Hepatocyte (in vitro differentiated cells): ENCODE measurements around the gene RXRB. TPM values are rescaled to one million over a fixed set of nuclear protein-coding genes. Genes with fewer than 3 reads are reported as not detected.

Source experiments
- DNase-seq: peaks from one replicate; pipeline ENCODE4 v3.0.0-alpha.2; 2016; ENCODE audit warnings: low spot score
- H2AFZ ChIP-seq: fragments of 200-600 bp; sonication (generic); 2 replicates; pipeline ENCODE4 v1.6.0; 2016; ENCODE audit warnings: antibody characterized with exemption, mild to moderate bottlenecking
- H3K27ac ChIP-seq: fragments of 200-600 bp; sonication (generic); 2 replicates; pipeline ENCODE4 v1.5.1; 2016; ENCODE audit warnings: mild to moderate bottlenecking
- H3K27me3 ChIP-seq: fragments of 200-600 bp; sonication (generic); 2 replicates; pipeline ENCODE4 v1.6.1; 2016
- H3K36me3 ChIP-seq: fragments of 200-600 bp; sonication (generic); replicated peaks from 2 replicates; pipeline ENCODE4 v1.5.1; 2016; ENCODE audit warnings: low read depth; ENCODE audit not compliant: insufficient read depth
- H3K4me1 ChIP-seq: fragments of 200-600 bp; sonication (generic); 2 replicates; pipeline ENCODE4 v1.5.1; 2016; ENCODE audit warnings: mild to moderate bottlenecking, moderate library complexity; ENCODE audit not compliant: insufficient read depth
- H3K4me2 ChIP-seq: fragments of 200-600 bp; sonication (generic); 2 replicates; pipeline ENCODE4 v1.6.0; 2016
- H3K4me3 ChIP-seq: fragments of 200-600 bp; sonication (generic); 2 replicates; pipeline ENCODE4 v1.5.1; 2016; ENCODE audit warnings: mild to moderate bottlenecking
- H3K79me2 ChIP-seq: fragments of 200-600 bp; sonication (generic); 2 replicates; pipeline ENCODE4 v1.6.0; 2017; ENCODE audit warnings: mild to moderate bottlenecking
- H3K9me2 ChIP-seq: fragments of 200-600 bp; sonication (generic); replicated peaks from 2 replicates; pipeline ENCODE4 v1.6.0; 2017; ENCODE audit warnings: mild to moderate bottlenecking; ENCODE audit not compliant: insufficient read depth
- H3K9me3 ChIP-seq: fragments of 200-600 bp; sonication (generic); 2 replicates; pipeline ENCODE4 v1.5.1; 2016; ENCODE audit warnings: low read depth, mild to moderate bottlenecking
- H4K20me1 ChIP-seq: fragments of 200-600 bp; sonication (generic); 2 replicates; pipeline ENCODE4 v1.6.0; 2016; ENCODE audit warnings: mild to moderate bottlenecking; ENCODE audit not compliant: insufficient read depth, poor library complexity, severe bottlenecking
- CTCF ChIP-seq: fragments of 200-600 bp; sonication (generic); IDR thresholded peaks from 2 replicates; pipeline ENCODE4 v1.5.1; 2016; ENCODE audit warnings: antibody characterized with exemption, mild to moderate bottlenecking; ENCODE audit not compliant: poor library complexity
- EZH2 ChIP-seq: fragments of 200-600 bp; sonication (generic); IDR thresholded peaks from 2 replicates; pipeline ENCODE4 v1.6.1; 2016; ENCODE audit warnings: antibody characterized with exemption, mild to moderate bottlenecking, borderline replicate concordance
- EZH2phosphoT487 ChIP-seq: fragments of 200-600 bp; sonication (generic); IDR thresholded peaks from one replicate; pipeline ENCODE4 v1.6.1; 2018; ENCODE audit warnings: antibody characterized with exemption, mild to moderate bottlenecking, low read depth, moderate library complexity; ENCODE audit not compliant: unreplicated experiment, severe bottlenecking
- WGBS: methylation state at CpG from one replicate; pipeline ENCODE4 v1.1.6; 2016; ENCODE audit warnings: low lambda C conversion rate; ENCODE audit errors: missing lambda C conversion rate; 5-methylcytosine and 5-hydroxymethylcytosine counted together
- polyA plus RNA-seq: library from polyadenylated mRNA; unstranded; fragments of >200 nt; fragmentation: Nextera tagmentation; extraction: Ambion mirVana; gene quantifications from 2 replicates; pipeline ENCODE4 v1.2.1, GENCODE V29; 2016
- total RNA-seq: library from RNA; depleted of rRNA; stranded (reverse); fragments of >200 nt; gene quantifications from 2 replicates; pipeline ENCODE4 v1.2.3, GENCODE V29; 2014

The RXRB gene
- total and polyA plus RNA-seq, 2 experiments from 2014 or later, result 17.0 to 24.6 TPM

GRCh38 chr6:33174784-33175183, 25.7 kb downstream of the RXRB start:
- Histone ChIP-seq H3K27ac (no peak overlapping the region), H3K9me3 (no peaks in the 10 kb centered on the region), H3K4me3 (no peak overlapping the region), H3K4me2 (no peak overlapping the region), H3K9me2 (no peaks in the 10 kb centered on the region), H4K20me1 (no peaks in the 10 kb centered on the region), H3K36me3 (no peaks in the 10 kb centered on the region), H2AFZ (no peak overlapping the region), H3K27me3 (no peaks in the 10 kb centered on the region), H3K79me2 (no peaks in the 10 kb centered on the region), H3K4me1 (no peaks in the 10 kb centered on the region)
- no peak for TF ChIP-seq EZH2phosphoT487
- no peak for TF ChIP-seq EZH2
- TF ChIP-seq CTCF, result no peak
- WGBS, result 87% methylated on average over 4 of the region's 4 CpGs
- DNase-seq, result no peak

- Histone ChIP-seq H3K36me3 (no peaks in the 10 kb centered on the region), H3K27ac (no peak overlapping the region), H3K4me3 (no peak overlapping the region), H3K9me2 (no peaks in the 10 kb centered on the region), H3K79me2 (no peaks in the 10 kb centered on the region), H4K20me1 (no peaks in the 10 kb centered on the region), H3K4me2 (no peak overlapping the region), H3K27me3 (no peaks in the 10 kb centered on the region), H2AFZ (no peak overlapping the region), H3K9me3 (no peaks in the 10 kb centered on the region), H3K4me1 (no peaks in the 10 kb centered on the region)
- WGBS, result 75% methylated on average over 5 of the region's 11 CpGs
- no peak for TF ChIP-seq CTCF
- TF ChIP-seq EZH2, result no peak
- TF ChIP-seq EZH2phosphoT487, result no peak
- DNase-seq, result no peak
Observed at GRCh38 chr6:33173535-33174180, 26.8 kb downstream of the RXRB start.

- no peaks in the 10 kb centered on the region for H3K79me2 ChIP-seq
- H3K4me3 ChIP-seq, result no peak overlapping the region
- no peaks in the 10 kb centered on the region for H3K27me3 ChIP-seq
- H4K20me1 ChIP-seq, result no peaks in the 10 kb centered on the region
- TF ChIP-seq EZH2phosphoT487, result no peak
- TF ChIP-seq CTCF, result peak; percentile 55
- no peak for TF ChIP-seq EZH2
- no peak overlapping the region for H3K27ac ChIP-seq
- H3K9me2 ChIP-seq, result no peaks in the 10 kb centered on the region
- peak overlapping the region; percentile 57 for H3K4me2 ChIP-seq
- peak; percentile 56 for DNase-seq
- no peak overlapping the region for H2AFZ ChIP-seq
- H3K36me3 ChIP-seq, result no peaks in the 10 kb centered on the region
- WGBS, result 80% methylated on average over 14 of the region's 16 CpGs
- no peaks in the 10 kb centered on the region for H3K4me1 ChIP-seq
- H3K9me3 ChIP-seq, result no peaks in the 10 kb centered on the region
Observed at GRCh38 chr6:33172688-33173534, 27.6 kb downstream of the RXRB start.
